BLaER1 (cell line): ENCODE measurements around the gene MMRN2.
"Not testable (repeated sequence)": the region's sequence is repeated elsewhere in the genome, so short reads cannot be mapped to it uniquely, and the experiment has no call there.

ENCODE experiments used
- H3K27ac ChIP-seq: shearing (Covaris generic); formaldehyde crosslinking; 2 replicates; pipeline ENCODE4 v1.8.1; 2022
- H3K27me3 ChIP-seq: shearing (Covaris generic); formaldehyde crosslinking; 2 replicates; pipeline ENCODE4 v1.8.1; 2022
- H3K36me3 ChIP-seq: shearing (Covaris generic); formaldehyde crosslinking; 2 replicates; pipeline ENCODE4 v1.8.1; 2022
- H3K4me1 ChIP-seq: shearing (Covaris generic); formaldehyde crosslinking; 2 replicates; pipeline ENCODE4 v1.8.1; 2022
- H3K4me2 ChIP-seq: shearing (Covaris generic); formaldehyde crosslinking; 2 replicates; pipeline ENCODE4 v1.8.1; 2022
- H3K4me3 ChIP-seq: shearing (Covaris generic); formaldehyde crosslinking; 2 replicates; pipeline ENCODE4 v1.8.1; 2022
- H3K9ac ChIP-seq: shearing (Covaris generic); formaldehyde crosslinking; 2 replicates; pipeline ENCODE4 v1.8.1; 2022
- H3K9me3 ChIP-seq: shearing (Covaris generic); formaldehyde crosslinking; 2 replicates; pipeline ENCODE4 v1.8.1; 2022
- H4K20me1 ChIP-seq: shearing (Covaris generic); formaldehyde crosslinking; 2 replicates; pipeline ENCODE4 v1.8.1; 2022
- Cebpa-rat ChIP-seq: shearing (Covaris generic); IDR thresholded peaks from 2 replicates; pipeline ENCODE4 v1.8.1; 2022

The MMRN2 gene, protein sequence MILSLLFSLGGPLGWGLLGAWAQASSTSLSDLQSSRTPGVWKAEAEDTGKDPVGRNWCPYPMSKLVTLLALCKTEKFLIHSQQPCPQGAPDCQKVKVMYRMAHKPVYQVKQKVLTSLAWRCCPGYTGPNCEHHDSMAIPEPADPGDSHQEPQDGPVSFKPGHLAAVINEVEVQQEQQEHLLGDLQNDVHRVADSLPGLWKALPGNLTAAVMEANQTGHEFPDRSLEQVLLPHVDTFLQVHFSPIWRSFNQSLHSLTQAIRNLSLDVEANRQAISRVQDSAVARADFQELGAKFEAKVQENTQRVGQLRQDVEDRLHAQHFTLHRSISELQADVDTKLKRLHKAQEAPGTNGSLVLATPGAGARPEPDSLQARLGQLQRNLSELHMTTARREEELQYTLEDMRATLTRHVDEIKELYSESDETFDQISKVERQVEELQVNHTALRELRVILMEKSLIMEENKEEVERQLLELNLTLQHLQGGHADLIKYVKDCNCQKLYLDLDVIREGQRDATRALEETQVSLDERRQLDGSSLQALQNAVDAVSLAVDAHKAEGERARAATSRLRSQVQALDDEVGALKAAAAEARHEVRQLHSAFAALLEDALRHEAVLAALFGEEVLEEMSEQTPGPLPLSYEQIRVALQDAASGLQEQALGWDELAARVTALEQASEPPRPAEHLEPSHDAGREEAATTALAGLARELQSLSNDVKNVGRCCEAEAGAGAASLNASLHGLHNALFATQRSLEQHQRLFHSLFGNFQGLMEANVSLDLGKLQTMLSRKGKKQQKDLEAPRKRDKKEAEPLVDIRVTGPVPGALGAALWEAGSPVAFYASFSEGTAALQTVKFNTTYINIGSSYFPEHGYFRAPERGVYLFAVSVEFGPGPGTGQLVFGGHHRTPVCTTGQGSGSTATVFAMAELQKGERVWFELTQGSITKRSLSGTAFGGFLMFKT

DNA sequence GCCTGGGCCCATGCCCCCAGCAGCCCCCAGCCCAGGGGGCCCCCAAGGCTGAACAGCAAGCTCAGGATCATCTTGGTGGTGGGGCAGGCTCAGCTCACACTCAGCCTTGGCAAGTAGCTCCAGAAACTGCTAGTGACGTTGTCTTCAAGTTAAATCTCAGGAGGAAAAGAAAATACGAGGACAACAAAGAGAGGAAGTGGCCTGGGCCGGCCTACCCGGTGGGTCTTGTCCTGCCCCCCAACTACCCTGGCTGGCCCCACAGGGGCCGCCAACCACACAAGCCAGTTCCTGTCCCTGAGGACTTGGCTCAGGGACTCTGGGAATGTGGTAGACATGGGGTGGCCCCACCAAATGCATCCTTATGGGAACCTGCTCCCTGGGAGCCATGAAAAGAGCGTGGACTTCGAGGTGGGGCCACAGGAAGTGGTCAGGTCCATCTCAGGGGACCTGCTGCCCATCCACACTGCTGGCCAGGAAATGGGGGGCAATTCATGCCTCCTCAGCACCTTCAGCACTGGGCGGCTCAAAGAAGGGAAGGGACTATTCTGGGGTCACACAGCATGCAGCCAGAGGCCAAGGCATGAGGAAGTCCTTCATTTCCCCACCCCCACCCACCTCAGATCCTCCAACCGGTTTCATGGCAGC is at the start of gene MMRN2:
MMRN2 (minus strand) TSS at position 145 of the 645 bp plus-strand sequence; CDS start at position 71, 74 bp downstream.
- H3K4me2 ChIP-seq, result peak within 1 kb of the TSS; percentile 63
- peaks cover 16% of the 10 kb centered on the region for H3K4me1 ChIP-seq
- H4K20me1 ChIP-seq, result no peaks in the 10 kb centered on the region
- H3K9ac ChIP-seq, result 0 out of 2 replicates have a peak within 1 kb of the TSS, but pooled peaks have one; percentile 19
- H3K27me3 ChIP-seq, result no peaks in the 10 kb centered on the region
- H3K4me3 ChIP-seq, result no peak within 1 kb of the TSS
- peak within 1 kb of the TSS; percentile 55; the same call in 1 of the 2 replicates for H3K27ac ChIP-seq
- peaks cover 12% of the 10 kb centered on the region for H3K9me3 ChIP-seq
- no peaks in the 10 kb centered on the region for H3K36me3 ChIP-seq
- no peak for TF ChIP-seq Cebpa-rat

- H3K4me2 ChIP-seq, H3K36me3 ChIP-seq, H3K27me3 ChIP-seq, H3K9ac ChIP-seq, H3K4me1 ChIP-seq, H3K27ac ChIP-seq, H3K4me3 ChIP-seq, H4K20me1 ChIP-seq, H3K9me3 ChIP-seq: not testable (repeated sequence)
Measured at GRCh38 chr10:87007124-87007523, 49.7 kb upstream of the MMRN2 start.

- Histone ChIP-seq H3K9me3 (no peaks in the 10 kb centered on the region), H3K9ac (no peak overlapping the region), H4K20me1 (no peaks in the 10 kb centered on the region), H3K27me3 (no peaks in the 10 kb centered on the region), H3K4me3 (no peak overlapping the region), H3K27ac (no peak overlapping the region), H3K36me3 (no peaks in the 10 kb centered on the region), H3K4me1 (no peaks in the 10 kb centered on the region), H3K4me2 (no peak overlapping the region)
- TF ChIP-seq Cebpa-rat, result no peak
Measured at GRCh38 chr10:87000491-87000890, 43.1 kb upstream of the MMRN2 start.

DNA sequence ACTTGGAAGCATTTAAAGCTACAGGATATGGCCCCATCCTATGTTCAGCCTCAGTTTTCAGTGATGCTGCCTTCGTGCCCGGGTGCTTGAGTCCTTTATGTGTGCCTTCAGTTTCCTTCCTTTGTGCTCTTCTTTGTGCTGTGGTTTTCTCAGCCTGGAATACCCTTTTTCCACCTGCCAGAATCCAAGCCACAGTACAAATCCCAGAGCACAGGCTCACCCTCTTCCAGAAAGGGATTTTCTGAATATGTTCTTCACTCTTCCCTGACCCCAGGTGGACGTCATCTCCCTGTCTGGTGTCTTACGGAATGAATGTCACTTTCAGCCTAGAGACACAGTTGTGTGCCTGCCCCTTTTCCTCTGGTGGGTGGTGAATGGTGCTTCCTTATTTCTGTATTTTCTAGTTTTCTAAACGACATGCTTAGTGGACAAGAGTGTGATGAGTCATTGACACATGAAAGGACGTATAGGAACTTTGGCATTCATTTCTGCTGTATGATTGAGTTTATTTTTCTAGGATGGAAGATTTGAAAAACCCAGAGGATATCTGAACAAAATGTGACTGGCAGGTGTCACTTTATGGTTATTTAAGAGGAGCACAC is 42.5 kb upstream of the MMRN2 start:
- not testable (repeated sequence) for H3K36me3 ChIP-seq, H3K27me3 ChIP-seq, H3K9ac ChIP-seq, H3K27ac ChIP-seq, H3K4me2 ChIP-seq, H4K20me1 ChIP-seq, H3K4me3 ChIP-seq, H3K4me1 ChIP-seq, H3K9me3 ChIP-seq

DNA sequence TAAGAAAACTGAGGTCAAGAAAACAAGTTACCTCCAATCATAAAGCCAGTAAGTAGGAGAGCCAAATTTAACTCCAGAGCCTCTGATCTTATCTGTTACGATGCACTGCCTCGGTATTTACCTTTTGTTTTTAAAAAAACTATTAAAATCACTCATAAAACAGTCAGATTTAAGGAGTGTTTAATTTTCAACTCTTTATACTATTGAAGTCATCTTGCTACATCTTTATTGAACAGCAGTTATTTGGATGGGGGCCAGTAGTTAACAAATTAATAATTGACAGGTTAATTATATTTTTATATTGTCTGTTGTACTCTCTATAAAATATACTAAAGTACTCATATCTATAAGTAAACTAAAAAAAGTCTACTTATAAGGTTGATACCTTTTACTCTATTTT is 35.5 kb upstream of the MMRN2 start:
- Histone ChIP-seq H3K4me1 (no peaks in the 10 kb centered on the region), H3K4me2 (no peak overlapping the region), H3K27me3 (no peaks in the 10 kb centered on the region), H3K9me3 (no peaks in the 10 kb centered on the region), H4K20me1 (no peaks in the 10 kb centered on the region), H3K4me3 (no peak overlapping the region), H3K27ac (no peak overlapping the region), H3K9ac (no peak overlapping the region), H3K36me3 (no peaks in the 10 kb centered on the region)
- TF ChIP-seq Cebpa-rat, result no peak

DNA sequence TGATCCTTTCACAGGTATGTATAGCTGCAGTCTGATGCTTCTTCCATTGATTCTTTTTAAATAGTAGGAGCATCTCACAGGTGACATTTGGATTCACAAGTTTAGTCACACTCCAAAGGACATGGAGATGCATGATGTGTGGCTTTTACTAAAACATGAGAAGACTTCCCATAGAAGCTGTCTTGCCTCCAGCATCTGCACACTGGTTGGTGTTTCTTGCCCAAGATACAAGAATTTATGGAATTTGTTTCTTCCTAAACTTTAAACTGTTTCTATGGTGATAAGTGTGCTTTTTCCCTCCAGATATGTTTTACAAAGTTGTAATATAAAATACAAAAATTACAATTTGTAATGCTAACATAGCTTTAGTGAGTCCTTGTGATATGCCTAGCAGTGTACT is 35.0 kb upstream of the MMRN2 start:
- Histone ChIP-seq H3K9me3 (no peaks in the 10 kb centered on the region), H3K27me3 (no peaks in the 10 kb centered on the region), H4K20me1 (no peaks in the 10 kb centered on the region), H3K4me3 (no peak overlapping the region), H3K27ac (no peak overlapping the region), H3K4me1 (no peaks in the 10 kb centered on the region), H3K9ac (no peak overlapping the region), H3K4me2 (no peak overlapping the region), H3K36me3 (no peaks in the 10 kb centered on the region)
- TF ChIP-seq Cebpa-rat, result no peak

DNA sequence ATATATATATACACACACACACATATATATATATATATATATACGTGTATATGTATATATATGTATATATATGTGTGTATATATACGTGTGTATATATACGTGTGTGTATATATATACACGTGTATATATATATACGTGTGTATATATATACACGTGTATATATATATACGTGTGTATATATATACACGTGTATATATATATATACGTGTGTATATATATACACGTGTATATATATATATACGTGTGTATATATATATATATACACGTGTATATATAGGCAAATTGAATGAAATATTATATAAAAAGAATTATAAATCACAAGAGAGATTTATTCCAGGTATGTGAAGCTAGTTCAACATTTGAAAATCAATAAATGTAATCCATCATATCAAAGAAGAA is 33.9 kb upstream of the MMRN2 start:
- H3K9me3 ChIP-seq, H3K4me1 ChIP-seq, H3K9ac ChIP-seq, H3K4me2 ChIP-seq, H3K4me3 ChIP-seq, H3K27me3 ChIP-seq, H3K36me3 ChIP-seq, H4K20me1 ChIP-seq, H3K27ac ChIP-seq: not testable (repeated sequence)

- Histone ChIP-seq H3K27me3 (no peaks in the 10 kb centered on the region), H3K4me3 (no peak overlapping the region), H3K4me2 (no peak overlapping the region), H4K20me1 (no peaks in the 10 kb centered on the region), H3K27ac (no peak overlapping the region), H3K36me3 (no peaks in the 10 kb centered on the region), H3K9ac (no peak overlapping the region), H3K4me1 (no peaks in the 10 kb centered on the region), H3K9me3 (no peaks in the 10 kb centered on the region)
- TF ChIP-seq Cebpa-rat, result no peak
Measured at GRCh38 chr10:86988520-86988919, 31.1 kb upstream of the MMRN2 start.

GRCh38 chr10:86984498-86984897 is 27.1 kb upstream of the MMRN2 start:
- not testable (repeated sequence) for H3K27ac ChIP-seq, H3K9me3 ChIP-seq, H3K27me3 ChIP-seq, H3K4me3 ChIP-seq, H3K9ac ChIP-seq, H3K36me3 ChIP-seq, H4K20me1 ChIP-seq, H3K4me1 ChIP-seq, H3K4me2 ChIP-seq
